ENCODE results near the gene HSPB9.
"Not testable (repeated sequence)": the region's sequence is repeated elsewhere in the genome, so short reads cannot be mapped to it uniquely, and the experiment has no call there.

Gene HSPB9

DNA sequence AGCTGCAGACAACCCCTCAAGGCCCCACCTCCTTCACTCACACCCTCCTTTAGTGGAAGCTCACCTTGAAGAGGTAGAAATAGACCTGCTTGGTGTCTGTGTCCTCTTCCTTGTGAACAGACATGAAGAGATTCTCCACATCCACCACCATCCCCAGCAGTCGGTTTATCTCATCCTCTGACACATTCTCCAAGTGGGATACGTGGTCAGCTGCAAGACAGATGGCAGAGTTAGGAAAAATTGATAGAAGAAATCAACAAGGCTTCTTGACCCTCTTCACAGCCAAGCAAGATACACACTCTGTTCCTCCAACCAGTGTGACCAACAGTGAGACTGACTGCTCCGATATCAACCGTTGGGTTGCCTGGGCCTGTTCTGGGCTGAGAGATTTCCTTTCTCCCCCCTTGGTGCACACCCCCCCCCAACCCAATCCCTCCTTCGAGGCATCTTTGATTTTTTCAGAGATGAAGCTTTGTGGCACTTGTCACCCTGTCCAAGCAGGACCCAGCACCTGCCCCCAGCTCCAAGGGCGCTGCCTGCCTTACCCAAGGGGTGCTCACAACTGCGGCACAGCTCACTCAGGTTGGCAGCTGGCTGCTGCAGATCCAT, 2.3 kb upstream of the HSPB9 start:
- no peak for DNase-seq

- peak; percentile 82 for DNase-seq
Observed at GRCh38 chr17:42120770-42121769, 1.5 kb upstream of the HSPB9 start, which contains the start of gene KAT2A. Gene KAT2A, minus strand, starts transcription at chr17:42121367. Its CDS starts 63 bp downstream, at chr17:42121304.

DNA sequence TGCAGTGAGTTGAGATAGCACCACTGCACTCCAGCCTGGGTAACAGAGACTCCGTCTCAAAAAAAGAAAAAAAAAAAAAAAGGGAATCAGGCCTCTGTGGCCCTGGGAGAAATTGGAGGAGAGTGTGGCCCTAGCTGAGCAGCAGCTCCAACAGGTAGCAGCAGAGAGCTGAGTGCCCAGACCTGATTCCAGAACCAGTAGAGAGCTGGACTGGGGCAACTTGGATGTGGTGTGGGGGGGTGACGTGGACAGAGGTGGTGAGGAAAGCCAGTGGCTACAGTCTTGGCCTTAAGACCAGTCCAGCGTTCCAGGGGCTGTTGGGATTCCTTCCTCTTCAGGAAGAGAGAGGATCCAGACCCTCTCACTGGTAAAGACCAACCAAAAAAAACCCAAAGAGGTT, 1.7 kb downstream of the HSPB9 start:
- no peak for DNase-seq

DNA sequence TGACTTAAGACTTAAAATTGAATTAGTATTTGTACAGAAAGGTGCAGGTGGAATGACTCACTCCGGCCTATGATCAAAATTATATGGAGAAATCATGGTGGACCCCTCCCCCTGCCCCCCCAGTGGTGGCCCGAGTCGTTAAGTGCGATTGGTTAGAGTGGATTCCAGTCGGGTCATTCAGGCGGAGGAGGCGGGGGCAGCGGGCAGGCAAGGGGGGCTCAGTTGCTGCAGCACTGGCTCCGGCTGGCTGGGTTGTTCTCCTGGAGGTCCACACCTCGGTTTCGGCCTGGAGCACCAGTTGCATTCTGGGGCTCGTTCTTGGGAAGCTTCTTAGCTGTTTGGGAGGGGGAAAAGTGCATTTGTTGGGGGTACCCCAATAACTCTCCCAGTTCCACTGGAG, 3.0 kb downstream of the HSPB9 start:
- DNase-seq = no peak

DNA sequence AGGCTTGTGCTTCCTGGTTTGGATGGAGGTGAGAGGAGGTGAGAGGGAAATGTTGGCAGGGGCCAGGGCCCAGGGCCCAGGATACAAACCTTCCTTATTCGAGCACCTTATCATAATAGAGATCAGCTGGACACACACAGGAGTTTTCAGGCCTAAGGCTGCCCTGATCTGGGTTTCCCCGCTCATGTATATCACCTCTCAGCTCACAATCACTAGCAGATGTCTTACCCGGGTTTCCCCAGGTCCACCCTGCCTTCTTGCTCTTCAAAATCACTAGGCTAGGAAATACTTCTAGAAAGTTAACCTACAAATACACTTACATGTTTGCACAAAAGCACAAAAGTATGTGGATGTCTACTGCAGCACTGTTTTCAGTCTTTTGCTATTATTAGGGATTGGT, 4.2 kb downstream of the HSPB9 start:
- DNase-seq = no peak

- DNase-seq = no peak
Observed at GRCh38 chr17:42127414-42127813, 4.8 kb downstream of the HSPB9 start.

- DNase-seq = no peak
Observed at GRCh38 chr17:42129109-42129837, 6.7 kb downstream of the HSPB9 start.

GRCh38 chr17:42130310-42130936, 7.8 kb downstream of the HSPB9 start:
- no peak for DNase-seq

DNA sequence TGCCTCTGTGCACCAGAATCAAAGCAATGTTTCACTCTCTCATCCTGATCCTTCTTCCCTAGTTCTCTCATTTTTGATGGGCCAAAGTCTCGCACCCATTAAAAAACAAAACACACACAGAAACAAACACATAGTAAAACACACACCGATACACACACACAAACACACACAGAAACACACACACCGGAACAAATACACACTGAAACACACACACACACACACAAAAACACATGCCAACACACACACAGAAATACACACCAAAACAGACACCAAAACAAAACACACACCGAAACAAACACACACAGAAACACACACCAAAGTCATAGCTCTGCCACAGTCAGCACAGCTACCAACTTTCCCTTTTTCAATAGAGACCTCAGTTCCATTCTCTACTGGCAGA, 8.6 kb downstream of the HSPB9 start:
- no peak for DNase-seq

DNA sequence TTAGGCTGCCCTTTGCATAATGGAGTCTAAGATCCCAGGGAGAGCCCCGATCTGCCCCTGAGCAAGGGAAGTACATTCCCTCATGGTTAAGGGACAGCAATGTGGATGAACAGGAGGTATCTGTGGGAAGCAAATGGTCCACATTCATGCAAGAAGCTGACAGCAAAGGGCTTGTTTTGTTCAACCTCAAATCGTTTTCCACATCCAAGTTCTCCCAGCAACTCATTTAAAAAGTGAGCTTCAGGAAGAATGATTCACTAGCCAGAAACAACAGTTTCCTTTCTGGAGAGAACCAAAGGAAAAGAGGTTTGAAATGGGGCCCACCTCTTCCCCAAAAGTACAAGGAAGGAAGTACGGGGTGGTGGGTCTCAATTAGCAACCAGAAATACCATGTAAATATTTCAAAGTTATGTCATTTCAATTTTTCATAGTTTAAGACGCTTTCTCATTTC, 9.4 kb downstream of the HSPB9 start:
- peak; percentile 32 for DNase-seq

GRCh38 chr17:42132941-42133340, 10.3 kb downstream of the HSPB9 start:
- peak; percentile 88 for DNase-seq

DNA sequence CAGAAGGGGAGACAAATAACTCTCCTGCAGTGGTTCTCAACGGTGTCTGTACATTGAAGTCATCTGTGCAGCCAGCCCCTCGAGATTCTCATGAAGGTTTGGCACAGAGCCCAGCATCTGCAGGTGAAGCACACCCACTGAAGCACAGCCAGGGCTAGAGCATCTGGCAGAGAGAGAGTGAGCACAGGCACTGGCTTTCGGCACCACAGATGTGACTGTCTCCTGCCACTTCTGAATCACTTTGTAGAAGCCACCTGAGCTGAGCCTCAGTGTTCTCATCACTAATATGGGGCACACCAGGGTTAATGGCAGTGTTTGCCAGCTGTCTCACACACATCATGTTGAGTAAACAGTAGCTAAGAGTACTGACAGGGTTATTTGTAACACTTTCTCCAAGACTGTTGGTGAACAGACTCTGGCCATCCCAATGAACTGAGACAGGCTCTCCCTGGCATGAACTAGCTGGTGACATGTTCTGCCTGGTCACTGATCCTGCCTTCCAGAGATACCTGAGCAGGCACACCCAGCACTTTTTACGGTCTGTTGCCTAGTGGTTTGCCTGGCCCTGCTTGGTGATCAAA, 10.9 kb downstream of the HSPB9 start:
- no peak for DNase-seq

GRCh38 chr17:42135151-42135550, 12.5 kb downstream of the HSPB9 start:
- DNase-seq = no peak

DNA sequence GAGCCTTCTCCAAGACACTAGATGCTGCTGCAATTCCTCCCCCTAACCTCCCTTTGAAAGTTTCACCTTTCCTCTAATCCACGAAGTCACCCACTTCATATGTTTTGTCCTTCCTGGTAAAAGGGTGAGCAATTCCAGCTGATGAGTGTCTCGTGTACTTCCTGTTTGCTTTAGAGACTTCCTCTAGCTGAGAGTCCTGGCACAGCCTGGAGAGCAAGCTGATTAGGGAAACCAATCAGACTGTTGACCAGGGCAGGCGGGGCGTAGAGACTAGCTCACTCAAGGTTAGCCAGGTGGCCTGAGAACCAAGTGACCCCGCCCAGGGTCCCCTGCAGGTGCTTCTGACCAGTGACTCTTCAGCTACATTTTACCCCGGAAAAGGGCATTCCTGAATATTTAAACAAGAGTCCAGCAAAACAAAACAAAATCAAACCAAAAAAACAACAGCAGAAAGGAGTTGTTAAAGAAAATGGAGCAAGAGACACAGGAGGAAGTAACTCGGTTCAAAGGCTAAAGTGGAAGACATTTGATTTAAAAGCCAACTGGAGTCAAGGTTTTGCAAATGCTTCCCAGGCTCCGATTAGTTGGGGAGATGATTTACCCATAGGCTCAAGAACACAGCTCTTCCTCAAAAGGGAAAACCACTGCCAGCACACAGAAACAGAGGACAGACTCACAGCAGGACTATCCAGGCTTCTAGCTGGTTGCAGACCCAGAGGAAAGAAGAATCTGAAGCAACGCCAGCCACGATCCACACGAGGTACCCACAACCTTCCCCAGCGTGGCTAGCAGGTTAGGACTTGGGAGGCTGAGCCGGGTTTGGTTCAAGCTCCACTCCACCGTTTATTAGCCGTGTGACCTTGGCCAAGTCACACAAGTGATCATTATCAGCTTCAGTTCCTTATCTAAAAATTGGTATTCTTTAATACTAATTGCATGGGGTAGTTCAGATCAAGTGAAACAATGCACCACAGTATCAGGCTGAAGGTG, 13.4 kb downstream of the HSPB9 start:
- peak; percentile 69 for DNase-seq

DNA sequence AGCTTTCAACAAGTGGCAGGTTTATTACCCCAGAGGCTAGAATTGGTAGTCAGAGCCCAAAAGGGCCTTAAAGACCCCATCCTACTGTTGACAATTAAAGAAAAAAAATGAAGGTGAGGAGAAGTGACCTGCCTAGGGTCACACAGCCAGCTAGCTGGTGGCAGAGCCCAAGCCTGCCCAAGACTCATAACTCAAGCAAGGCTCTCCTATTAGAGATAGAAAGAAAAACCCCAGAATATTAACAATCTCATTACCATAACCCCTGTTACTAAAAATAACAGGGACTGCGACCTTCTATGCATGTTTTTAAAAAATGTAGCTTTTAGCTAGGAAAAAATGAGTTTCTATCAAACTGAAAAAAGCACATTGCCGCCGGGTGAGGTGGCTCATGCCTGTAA, 14.0 kb downstream of the HSPB9 start:
- DNase-seq = no peak

DNA sequence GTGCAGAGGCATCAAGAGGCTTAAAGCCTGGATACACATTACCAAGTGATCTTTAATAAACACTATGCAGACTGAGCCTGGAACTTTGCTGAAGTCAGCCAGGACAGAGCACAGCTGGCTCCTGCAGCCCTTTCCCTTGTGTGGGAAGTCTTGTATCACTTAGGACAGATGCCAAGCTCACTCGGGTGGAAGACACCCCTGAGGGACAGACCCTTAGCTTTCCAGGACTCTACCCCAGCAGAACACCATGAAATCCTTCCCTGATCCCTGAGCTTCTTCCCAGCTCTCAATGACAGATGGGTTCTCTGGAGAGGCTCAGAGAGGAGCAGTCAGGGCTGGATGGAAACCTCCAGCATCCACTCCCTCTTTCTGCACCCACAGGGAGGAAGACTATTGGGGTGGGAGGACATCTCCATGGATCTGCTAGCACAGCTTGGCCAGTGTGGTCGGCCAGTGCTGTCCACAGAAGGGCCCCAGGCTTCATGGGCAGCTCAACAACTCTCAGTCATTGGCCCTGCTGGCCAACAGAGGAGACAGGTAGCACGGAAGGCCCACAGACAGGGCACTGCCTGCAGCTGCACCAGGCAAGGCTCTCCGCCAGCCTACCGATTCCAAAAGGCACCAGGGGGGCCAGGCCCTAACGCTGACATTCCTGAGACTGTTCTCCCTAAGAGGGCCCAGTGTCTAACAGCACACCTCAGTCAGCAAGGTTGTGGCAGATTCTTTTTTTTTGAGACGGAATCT, 16.3 kb downstream of the HSPB9 start:
- no peak for DNase-seq

DNA sequence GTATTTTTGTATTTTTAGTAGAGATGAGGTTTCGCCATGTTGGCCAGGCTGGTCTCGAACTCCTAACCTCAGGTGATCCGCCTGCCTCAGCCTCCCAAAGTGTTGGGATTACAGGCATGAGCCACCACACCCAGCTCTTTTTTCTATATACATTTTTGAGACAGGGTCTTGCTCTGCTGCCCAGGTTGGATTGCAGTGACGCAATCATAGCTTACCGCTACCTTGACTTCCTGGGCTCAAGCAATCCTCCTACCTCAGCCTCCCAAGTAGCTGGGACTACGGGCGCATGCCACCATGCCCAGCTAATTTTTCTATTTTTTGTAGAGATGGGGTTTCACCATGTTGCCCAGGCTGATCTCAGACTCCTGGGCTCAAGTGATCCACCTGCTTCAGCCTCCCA, 18.1 kb downstream of the HSPB9 start:
- not testable (repeated sequence) for DNase-seq

- DNase-seq = peak; percentile 48
Observed at GRCh38 chr17:42141382-42141781, 18.8 kb downstream of the HSPB9 start.

- peak; percentile 50 for DNase-seq
Observed at GRCh38 chr17:42142371-42142896, 19.8 kb downstream of the HSPB9 start.

- not testable (repeated sequence) for DNase-seq
Observed at GRCh38 chr17:42143138-42143537, 20.5 kb downstream of the HSPB9 start.
